ENCODE results near the gene COL27A1. TPM values are rescaled to one million over a fixed set of nuclear protein-coding genes. Genes with fewer than 3 reads are reported as not detected.

Gene COL27A1
- total RNA-seq, 2 experiments from 2014 or later = 8.4 to 9.7 TPM

GRCh38 chr9:114225561-114226212 lies 70.3 kb downstream of the COL27A1 start:
- CTCF ChIA-PET = no interaction called here
- H3K36me3 Mint-ChIP-seq (ENCODE audit: low read depth) = no peaks in the 10 kb centered on the region
- H3K9me3 Mint-ChIP-seq = no peaks in the 10 kb centered on the region
- DNase-seq (no peak), ATAC-seq (no peak)
- intact Hi-C loops (cut with micrococcal nuclease) = no loop called here
- no peaks in the 10 kb centered on the region for H3K4me1 Mint-ChIP-seq (ENCODE audit: low read depth)
- TF ChIP-seq CTCF (IDR thresholded peaks at IDR 0.05) = no peak
- no peak overlapping the region for H3K27ac Mint-ChIP-seq
- POLR2A ChIA-PET = interaction anchor here (0.7 kb wide), 1 partner anchor 385 kb away, joined by 3 read pairs; no protein-coding TSS in a partner anchor
- no peaks in the 10 kb centered on the region for H3K27me3 Mint-ChIP-seq
- no peak overlapping the region for H3K4me3 Mint-ChIP-seq

DNA sequence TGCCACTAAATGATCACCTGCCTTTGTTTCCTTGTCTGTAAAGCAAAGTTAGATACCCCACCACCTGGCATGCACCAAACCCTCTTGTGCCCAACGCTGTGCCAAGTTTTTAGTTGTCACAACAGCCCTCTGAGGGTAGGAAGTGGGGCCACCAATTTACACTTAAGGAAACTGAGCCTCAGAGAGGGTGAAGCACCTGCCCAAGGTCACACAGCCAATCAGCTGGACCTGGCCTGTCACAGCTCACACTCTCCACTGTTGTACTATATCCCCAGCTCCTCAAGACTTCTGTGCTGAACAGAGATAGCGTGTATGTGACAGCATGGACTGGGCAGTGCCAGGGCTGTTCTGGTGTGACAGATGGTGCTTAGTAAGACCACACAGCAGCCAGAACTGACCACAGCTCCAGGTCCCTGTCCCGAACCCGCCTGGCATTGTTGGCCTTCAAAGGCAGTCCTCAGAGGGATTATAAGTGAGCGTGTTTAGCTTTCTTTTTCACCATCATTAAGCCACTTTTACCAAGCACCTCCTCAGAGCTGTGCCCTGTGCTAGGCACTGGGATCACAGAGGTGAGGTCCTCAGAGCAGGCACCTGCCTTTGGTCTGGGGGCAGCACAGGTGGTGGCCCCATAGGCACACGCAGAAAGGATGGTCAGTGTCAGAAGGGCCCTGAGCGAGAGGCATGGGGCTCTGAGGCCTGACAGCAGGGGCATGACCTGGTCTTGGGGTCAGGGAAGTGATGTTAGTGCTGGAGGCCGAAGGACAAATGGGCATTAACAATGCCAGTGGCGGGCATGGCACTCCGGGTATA lies 71.1 kb downstream of the COL27A1 start:
- no peak overlapping the region for H3K27ac Mint-ChIP-seq
- no peak for DNase-seq
- H3K4me1 Mint-ChIP-seq (ENCODE audit: low read depth) = no peaks in the 10 kb centered on the region
- H3K9me3 Mint-ChIP-seq = no peaks in the 10 kb centered on the region
- no peak for TF ChIP-seq CTCF (IDR thresholded peaks at IDR 0.05)
- no peaks in the 10 kb centered on the region for H3K27me3 Mint-ChIP-seq
- intact Hi-C loops (cut with micrococcal nuclease) = no loop called here
- H3K36me3 Mint-ChIP-seq (ENCODE audit: low read depth) = no peaks in the 10 kb centered on the region
- no peak overlapping the region for H3K4me3 Mint-ChIP-seq
- ChIA-PET POLR2A (no interaction called here), CTCF (no interaction called here)
- ATAC-seq = no peak

DNA sequence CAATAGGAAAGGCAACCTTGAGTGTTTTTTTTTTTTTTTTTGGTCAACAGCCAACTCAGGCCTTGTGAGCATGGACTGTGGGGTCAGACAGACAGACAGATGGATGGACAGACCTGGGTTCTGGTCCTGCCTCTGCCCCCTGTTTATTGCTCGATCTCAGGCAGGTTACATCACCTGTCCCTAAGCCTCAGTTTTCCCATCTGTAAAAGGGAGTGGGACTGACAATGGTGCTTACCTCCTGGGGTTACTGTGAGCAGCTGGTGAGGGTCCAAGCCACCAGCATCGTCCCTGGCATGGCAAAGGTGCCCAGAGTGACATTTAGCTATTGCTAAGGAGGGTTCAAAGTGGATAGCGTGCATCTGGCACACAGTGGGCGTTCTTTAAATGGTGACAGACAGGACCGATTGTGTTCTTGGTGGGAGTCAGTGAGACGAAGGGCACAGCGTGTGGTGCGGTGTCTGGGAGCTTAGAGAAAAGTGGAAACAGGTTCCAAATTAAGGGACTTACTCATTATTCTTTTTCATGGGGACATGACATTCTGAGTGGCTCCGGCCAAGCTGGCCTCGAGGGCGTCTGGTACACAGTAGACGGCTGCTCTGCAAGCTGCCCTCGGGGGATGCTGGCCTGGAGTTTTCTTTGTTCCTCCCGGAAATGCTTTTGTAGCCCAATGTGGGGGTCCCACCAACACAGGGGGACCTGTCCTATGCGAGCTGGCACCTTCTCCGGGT lies 72.1 kb downstream of the COL27A1 start:
- POLR2A ChIA-PET = no interaction called here
- CTCF ChIA-PET = no interaction called here
- H3K27ac Mint-ChIP-seq = no peak overlapping the region
- H3K36me3 Mint-ChIP-seq (ENCODE audit: low read depth) = no peaks in the 10 kb centered on the region
- intact Hi-C loops (cut with micrococcal nuclease) = no loop called here
- H3K4me3 Mint-ChIP-seq = no peak overlapping the region
- no peak for TF ChIP-seq CTCF (IDR thresholded peaks at IDR 0.05)
- no peaks in the 10 kb centered on the region for H3K27me3 Mint-ChIP-seq
- H3K4me1 Mint-ChIP-seq (ENCODE audit: low read depth) = no peaks in the 10 kb centered on the region
- H3K9me3 Mint-ChIP-seq = no peaks in the 10 kb centered on the region
- ATAC-seq = no peak
- no peak for DNase-seq

- H3K9me3 Mint-ChIP-seq = no peaks in the 10 kb centered on the region
- TF ChIP-seq CTCF (IDR thresholded peaks at IDR 0.05) = no peak
- H3K27me3 Mint-ChIP-seq = peaks cover under 1% of the 10 kb centered on the region
- ATAC-seq (no peak), DNase-seq (no peak)
- H3K27ac Mint-ChIP-seq = no peak overlapping the region
- H3K36me3 Mint-ChIP-seq (ENCODE audit: low read depth) = no peaks in the 10 kb centered on the region
- ChIA-PET POLR2A (no interaction called here), CTCF (no interaction called here)
- no peaks in the 10 kb centered on the region for H3K4me1 Mint-ChIP-seq (ENCODE audit: low read depth)
- no peak overlapping the region for H3K4me3 Mint-ChIP-seq
- intact Hi-C loops (cut with micrococcal nuclease) = no loop called here
Measured at GRCh38 chr9:114228016-114228808, 72.9 kb downstream of the COL27A1 start.
